ENCODE data around the gene ADORA2B. TPM values are rescaled to one million over a fixed set of nuclear protein-coding genes. Genes with fewer than 3 reads are reported as not detected.

Gene ADORA2B
- polyA plus RNA-seq, 1 of the 3 experiments (the other 2 are of a cell fraction), result 12.6 TPM

DNA sequence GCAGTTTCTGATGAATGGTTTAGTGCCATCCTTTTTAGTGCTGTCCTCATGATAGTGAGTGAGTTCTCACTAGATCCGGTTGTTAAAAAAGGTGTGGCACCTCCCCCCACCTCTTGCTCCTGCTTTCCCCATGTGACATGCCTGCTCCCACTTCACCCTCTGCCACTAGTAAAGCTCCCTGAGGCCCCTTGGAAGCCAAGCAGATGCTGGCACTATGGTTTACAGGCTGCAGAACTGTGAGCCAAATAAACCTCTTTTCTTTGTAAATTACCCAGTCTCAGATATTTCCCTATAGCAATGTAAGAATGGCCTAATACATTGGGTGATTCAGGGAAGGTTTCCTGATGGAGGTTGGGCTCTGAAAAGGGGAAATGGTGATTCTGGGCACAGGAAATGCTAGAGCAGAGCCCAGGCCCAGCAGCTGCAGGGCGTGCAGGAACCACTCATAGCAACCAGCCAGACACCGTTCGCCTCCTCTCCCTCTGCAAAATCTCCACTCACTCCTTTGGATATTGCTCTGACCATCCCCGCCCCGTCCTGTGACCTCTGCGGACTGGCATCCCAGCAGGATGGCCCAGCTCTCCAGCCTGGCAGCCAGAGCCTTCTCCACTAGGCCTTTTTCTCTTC, 2.6 kb upstream of the ADORA2B start:
- Histone ChIP-seq H3K9ac (no peak overlapping the region), H3K4me3 (ENCODE audit: low read depth in 2 of 2, low read length in 1 of 2) (no peak overlapping the region), H4K20me1 (ENCODE audit: insufficient read depth) (no peaks in the 10 kb centered on the region), H3F3A (replicated peaks; ENCODE audit: insufficient read depth) (no peaks in the 10 kb centered on the region), H3K36me3 (replicated peaks in 1 of 2; ENCODE audit: control insufficient read depth in 1 of 2, insufficient read depth in 2 of 2, low read length in 1 of 2) (no peaks in the 10 kb centered on the region), H3K9me2 (no peaks in the 10 kb centered on the region), H3K27me3 (ENCODE audit: insufficient read depth) (no peaks in the 10 kb centered on the region), H3K27ac (ENCODE audit: low read depth in 2 of 2, low read length in 1 of 2) (no peak overlapping the region), H3K4me2 (no peak overlapping the region), H2AFZ (ENCODE audit: low read depth) (no peak overlapping the region), H3K9me3 (no peaks in the 10 kb centered on the region), H3K4me1 (ENCODE audit: control insufficient read depth in 1 of 2, insufficient read depth in 2 of 2, low read depth in 1 of 2, low read length in 1 of 2) (peaks cover 0 to 7% of the 10 kb centered on the region in 2 experiments; a peak in 1 of 4 replicates), H3K79me2 (ENCODE audit: insufficient read depth) (no peaks in the 10 kb centered on the region)
- CTCF ChIA-PET, result no interaction called here
- TF ChIP-seq, protein P1, sequence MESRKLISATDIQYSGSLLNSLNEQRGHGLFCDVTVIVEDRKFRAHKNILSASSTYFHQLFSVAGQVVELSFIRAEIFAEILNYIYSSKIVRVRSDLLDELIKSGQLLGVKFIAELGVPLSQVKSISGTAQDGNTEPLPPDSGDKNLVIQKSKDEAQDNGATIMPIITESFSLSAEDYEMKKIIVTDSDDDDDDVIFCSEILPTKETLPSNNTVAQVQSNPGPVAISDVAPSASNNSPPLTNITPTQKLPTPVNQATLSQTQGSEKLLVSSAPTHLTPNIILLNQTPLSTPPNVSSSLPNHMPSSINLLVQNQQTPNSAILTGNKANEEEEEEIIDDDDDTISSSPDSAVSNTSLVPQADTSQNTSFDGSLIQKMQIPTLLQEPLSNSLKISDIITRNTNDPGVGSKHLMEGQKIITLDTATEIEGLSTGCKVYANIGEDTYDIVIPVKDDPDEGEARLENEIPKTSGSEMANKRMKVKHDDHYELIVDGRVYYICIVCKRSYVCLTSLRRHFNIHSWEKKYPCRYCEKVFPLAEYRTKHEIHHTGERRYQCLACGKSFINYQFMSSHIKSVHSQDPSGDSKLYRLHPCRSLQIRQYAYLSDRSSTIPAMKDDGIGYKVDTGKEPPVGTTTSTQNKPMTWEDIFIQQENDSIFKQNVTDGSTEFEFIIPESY (IDR thresholded peaks at IDR 0.05; ENCODE audit: borderline replicate concordance, low read depth), result no peak
- TF ChIP-seq REST (IDR thresholded peaks at IDR 0.05; ENCODE audit: low read depth, low read length), result no peak
- 92% methylated on average over 7 of the region's 7 CpGs for WGBS (ENCODE audit: low lambda C conversion rate)
- POLR2A ChIA-PET, result interaction anchor here (1.1 kb wide), 1 partner anchor 57 kb away, joined by 3 read pairs; the partner anchor contains the start of genes TTC19 and ZSWIM7
- DNase-seq, result no peak

DNA sequence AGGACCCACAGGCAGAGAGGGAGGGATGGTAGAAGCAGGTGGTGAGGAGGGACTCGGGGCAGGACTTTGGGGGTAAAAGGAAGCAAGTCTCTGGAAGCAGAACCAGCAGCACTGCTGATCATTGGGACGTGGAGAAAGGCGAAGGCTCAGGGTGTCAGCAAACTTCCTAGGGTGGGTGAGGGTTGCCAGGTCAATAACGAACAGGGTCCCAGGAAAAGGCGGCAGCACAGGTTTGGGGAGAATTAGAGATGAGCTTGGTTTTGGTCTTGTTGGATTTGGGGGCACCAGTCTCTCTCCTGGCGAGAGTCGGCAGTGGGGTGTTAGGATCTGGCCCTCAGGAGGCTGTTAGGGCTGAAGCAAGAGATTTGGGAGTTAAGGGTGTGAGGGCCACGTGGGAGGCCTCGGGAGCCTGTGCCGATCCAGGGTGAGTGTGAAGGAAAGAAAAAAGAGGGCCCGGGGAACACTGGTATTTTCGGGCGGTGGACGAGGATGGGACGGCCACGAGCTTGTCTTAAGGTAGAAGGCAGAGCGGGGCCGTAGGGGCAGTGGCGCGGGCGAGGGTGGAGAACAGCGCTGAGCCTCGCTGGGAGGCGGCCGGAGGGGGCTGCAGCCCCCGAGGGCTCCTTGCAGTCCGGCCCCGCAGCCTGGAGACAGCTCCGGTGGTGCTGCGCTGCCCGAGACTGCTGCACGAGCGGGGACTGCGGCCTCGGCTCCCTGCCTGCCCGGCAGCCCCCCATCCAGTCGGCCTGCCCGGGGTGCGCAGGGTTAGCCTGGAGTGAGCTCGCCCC, 765 bp upstream of the ADORA2B start:
- H3K36me3 ChIP-seq (replicated peaks in 1 of 2; ENCODE audit: control insufficient read depth in 1 of 2, insufficient read depth in 2 of 2, low read length in 1 of 2), result no peaks in the 10 kb centered on the region
- H3K9ac ChIP-seq, result peak overlapping the region; percentile 73
- peak overlapping the region; percentile 95 for H3K4me2 ChIP-seq
- ChIA-PET CTCF (interaction anchor here (0.7 to 4.0 kb wide), 18 partner anchors 9 to 636 kb away, joined by 3 to 42 read pairs (median 4); partner anchors contain the start of genes TTC19 and ZSWIM7), POLR2A (no interaction called here)
- H3F3A ChIP-seq (replicated peaks; ENCODE audit: insufficient read depth), result no peaks in the 10 kb centered on the region
- no peak for DNase-seq
- no peaks in the 10 kb centered on the region for H3K9me3 ChIP-seq
- peaks cover 0 to 7% of the 10 kb centered on the region in 2 experiments; a peak in 1 of 4 replicates for H3K4me1 ChIP-seq (ENCODE audit: control insufficient read depth in 1 of 2, insufficient read depth in 2 of 2, low read depth in 1 of 2, low read length in 1 of 2)
- H3K27ac ChIP-seq (ENCODE audit: low read depth in 2 of 2, low read length in 1 of 2), result no peak overlapping the region
- H3K9me2 ChIP-seq, result no peaks in the 10 kb centered on the region
- H2AFZ ChIP-seq (ENCODE audit: low read depth), result peak overlapping the region; percentile 91; the same call in 1 of the 2 replicates
- no peaks in the 10 kb centered on the region for H4K20me1 ChIP-seq (ENCODE audit: insufficient read depth)
- no peaks in the 10 kb centered on the region for H3K27me3 ChIP-seq (ENCODE audit: insufficient read depth)
- WGBS (ENCODE audit: low lambda C conversion rate), result 70% methylated on average over 22 of the region's 40 CpGs
- peak overlapping the region; percentile 57 to 71 for H3K4me3 ChIP-seq (ENCODE audit: low read depth in 2 of 2, low read length in 1 of 2)
- no peaks in the 10 kb centered on the region for H3K79me2 ChIP-seq (ENCODE audit: insufficient read depth)
- TF ChIP-seq REST (IDR thresholded peaks at IDR 0.05; ENCODE audit: low read depth, low read length) (no peak), RCOR1 (IDR thresholded peaks at IDR 0.05; ENCODE audit: low read length) (no peak), IRF3 (IDR thresholded peaks at IDR 0.05; ENCODE audit: low read depth, low read length) (no peak), USF1 (IDR thresholded peaks at IDR 0.05; ENCODE audit: borderline replicate concordance, low read depth) (no peak), MXI1 (IDR thresholded peaks at IDR 0.05; ENCODE audit: low read depth, low read length) (no peak), SIN3A (IDR thresholded peaks at IDR 0.05; ENCODE audit: borderline replicate concordance, low read depth, low read length) (no peak), RXRA (IDR thresholded peaks at IDR 0.05; ENCODE audit: borderline replicate concordance, low read depth) (no peak), TAF1 (IDR thresholded peaks at IDR 0.05; ENCODE audit: borderline replicate concordance, low read depth, low read length) (no peak)
